Measurements from ENCODE around the gene TACR1. TPM values are rescaled to one million over a fixed set of nuclear protein-coding genes. Genes with fewer than 3 reads are reported as not detected.

TACR1 gene
- total and polyA plus RNA-seq, 2 of the 4 experiments (the other 2 are of a cell fraction), result under 0.01 to 0.09 TPM

GRCh38 chr2:75054296-75054695, 145.0 kb downstream of the TACR1 start:
- WGBS, 2 experiments (ENCODE audit: extremely low coverage in 2 of 2, insufficient read length in 1 of 2), result no CpG with 5 or more reads among the region's 2 CpGs
- Histone ChIP-seq H2BK20ac (ENCODE audit: low read depth, low read length) (no peak overlapping the region), H2BK120ac (ENCODE audit: low read depth, low read length) (no peak overlapping the region), H3K9me1 (ENCODE audit: insufficient read depth, low read length) (peaks cover 7% of the 10 kb centered on the region), H3K4me2 (ENCODE audit: low read depth, low read length) (no peak overlapping the region), H3K9me3 (ENCODE audit: control insufficient read depth, insufficient read depth, low read length) (no peaks in the 10 kb centered on the region), H2BK15ac (ENCODE audit: low read depth, low read length) (no peak overlapping the region), H3K23ac (ENCODE audit: low read depth, low read length) (no peak overlapping the region), H3K36me3 (ENCODE audit: control insufficient read depth, insufficient read depth, low read length) (no peaks in the 10 kb centered on the region), H3K18ac (ENCODE audit: low read depth, low read length) (no peak overlapping the region), H3K27ac (ENCODE audit: insufficient read depth, low read length) (no peak overlapping the region), H3K56ac (ENCODE audit: extremely low read depth, insufficient read depth, low read length) (no peak overlapping the region), H4K91ac (ENCODE audit: insufficient read depth, low read depth, low read length) (no peak overlapping the region), H3K4ac (ENCODE audit: low read depth, low read length) (no peak overlapping the region), H3K4me1 (ENCODE audit: control insufficient read depth, insufficient read depth, low read length) (peaks cover under 1% of the 10 kb centered on the region; the same call in 1 of the 2 replicates), H3K27me3 (ENCODE audit: control insufficient read depth, insufficient read depth, low read length) (no peaks in the 10 kb centered on the region), H3K79me1 (ENCODE audit: low read depth in 1 of 2, low read length in 2 of 2) (no peaks in the 10 kb centered on the region), H2BK5ac (ENCODE audit: low read depth, low read length, poor library complexity, severe bottlenecking) (no peak overlapping the region), H3K14ac (replicated peaks; ENCODE audit: low read depth, low read length) (no peak overlapping the region), H4K20me1 (ENCODE audit: insufficient read depth, low read length) (no peaks in the 10 kb centered on the region), H2AK5ac (ENCODE audit: low read depth, low read length) (no peak overlapping the region), H4K8ac (ENCODE audit: low read depth in 2 of 2, low read length in 2 of 2) (no peak overlapping the region), H4K5ac (ENCODE audit: low read depth, low read length) (no peak overlapping the region), H2AFZ (replicated peaks; ENCODE audit: low read length, poor library complexity) (no peak overlapping the region), H3K9ac (ENCODE audit: low read depth, low read length) (no peak overlapping the region), H2AK9ac (replicated peaks; ENCODE audit: low read depth, low read length, poor library complexity) (no peak overlapping the region), H3K4me3 (ENCODE audit: insufficient read depth, low read depth, low read length) (no peak overlapping the region)
- TF ChIP-seq CEBPB (IDR thresholded peaks at IDR 0.05; ENCODE audit: low read depth, low read length), result no peak
- TF ChIP-seq POLR2A (IDR thresholded peaks at IDR 0.05; ENCODE audit: low read depth, low read length), result no peak
- no TSS peak for BruUV-seq (replicated peaks)
- dilution Hi-C loops (cut with HindIII; ENCODE audit: low sequenced_read_pairs, unreplicated experiment) (no loop called here), intact Hi-C loops (cut with micrococcal nuclease) (no loop called here), in situ Hi-C loops (cut with MboI; ENCODE audit: low sequenced_read_pairs) (no loop called here)
- ChIA-PET CTCF (interaction anchor here (0.7 to 1.1 kb wide), 2 partner anchors 11 to 257 kb away, joined by 3 read pairs; no protein-coding TSS in a partner anchor), POLR2A (ENCODE audit: unreplicated experiment) (no interaction called here)
- DNase-seq, result no peak
- no peak for ATAC-seq (ENCODE audit: low read depth)
